HCT116 (cell line): ENCODE measurements around the gene CA14. TPM values are rescaled to one million over a fixed set of nuclear protein-coding genes. Genes with fewer than 3 reads are reported as not detected.

ENCODE experiments used
- ATAC-seq: fragments of 200-7000 bp; cut with Tn5 transposase; 2 replicates; pipeline ENCODE4 v1.9.1; 2020; ENCODE audit warnings: mild to moderate bottlenecking, moderate library complexity
- BruUV-seq: library from RNA; stranded (reverse); fragments of 400-500 nt; replicated peaks from 2 replicates; lab custom pipeline; 2021; lab: Mats Ljungman, UMichigan
- CTCF ChIA-PET: fragments of 300-600 bp; sonication (Branson Sonifier 250); formaldehyde crosslinking; loops from one replicate; lab custom pipeline; 2021; ENCODE audit warnings: antibody characterized with exemption; lab: Charles Lee
- POLR2A ChIA-PET: fragments of 300-600, 350-600 bp; sonication (Branson Sonifier 250); formaldehyde crosslinking; loops from one replicate; lab custom pipeline; 2021; ENCODE audit warnings: antibody characterized with exemption; lab: Charles Lee
- RAD21 ChIA-PET, 2 experiments: fragments of 300-600 bp; sonication (Branson Sonifier 250); formaldehyde crosslinking; loops; one replicate each; lab custom pipeline; 2023; ENCODE audit warnings: low total read pairs in 2 of 2; ENCODE audit not compliant: uncharacterized antibody in 2 of 2, unreplicated experiment in 2 of 2, low non-redundant PET in 1 of 2; lab: Charles Lee
- DNase-seq: peaks from one replicate; pipeline ENCODE4 v3.0.0-alpha.2; 2010; ENCODE audit warnings: low read depth, low spot score
- H2AFZ ChIP-seq: fragments of 200-600 bp; shearing (Covaris generic), sonication (generic); 2 replicates; pipeline ENCODE4 v1.6.1; 2017; ENCODE audit warnings: low read depth, mixed run types, mixed read lengths, antibody characterized with exemption, low read length; ENCODE audit not compliant: poor library complexity, severe bottlenecking
- H3K27ac ChIP-seq: 2 replicates; pipeline ENCODE4 v1.5.1; 2012; ENCODE audit warnings: low read depth, low read length
- H3K27me3 ChIP-seq: fragments of 200-600 bp; sonication (generic); 2 replicates; pipeline ENCODE4 v1.6.1; 2016; ENCODE audit warnings: mixed run types, low read length, mixed read lengths; ENCODE audit not compliant: insufficient read depth
- H3K36me3 ChIP-seq, 2 experiments: fragments of 200-500 bp in 1 of 2; fragments of 200-600 bp in 1 of 2; sonication (Bioruptor generic) in 1 of 2; sonication (generic) in 1 of 2; 2 replicates each; pipeline versions ENCODE4 v1.5.1 to v1.6.1; 2014 to 2016; ENCODE audit warnings: low read length in 2 of 2, inconsistent platforms in 1 of 2, mixed read lengths in 1 of 2, mixed run types in 1 of 2; ENCODE audit not compliant: insufficient read depth in 2 of 2, control insufficient read depth in 1 of 2
- H3K4me1 ChIP-seq, 2 experiments: fragments of 200-600 bp in 1 of 2; sonication (generic) in 1 of 2; 2 replicates each; pipeline versions ENCODE4 v1.5.1 to v1.6.1; 2012 to 2017; ENCODE audit warnings: low read length in 2 of 2, inconsistent platforms in 1 of 2, mild to moderate bottlenecking in 1 of 2, mixed read lengths in 1 of 2, mixed run types in 1 of 2, moderate library complexity in 1 of 2; ENCODE audit not compliant: insufficient read depth in 2 of 2, control insufficient read depth in 1 of 2
- H3K4me2 ChIP-seq: fragments of 200-600 bp; sonication (generic); 2 replicates; pipeline ENCODE4 v1.6.1; 2017; ENCODE audit warnings: mixed run types, low read length, mixed read lengths
- H3K4me3 ChIP-seq, 2 experiments: fragments of 200-600 bp in 1 of 2; sonication (generic) in 1 of 2; replicated peaks in 1 of 2; 2 replicates each; pipeline ENCODE4 v1.5.1; 2011 to 2016; ENCODE audit warnings: low read length in 2 of 2, control low read depth in 1 of 2, low read depth in 1 of 2, mild to moderate bottlenecking in 1 of 2, mixed read lengths in 1 of 2, mixed run types in 1 of 2
- H3K79me2 ChIP-seq: fragments of 200-600 bp; sonication (generic); 2 replicates; pipeline ENCODE4 v1.6.1; 2017; ENCODE audit warnings: mild to moderate bottlenecking, mixed run types, low read length, moderate library complexity, mixed read lengths; ENCODE audit not compliant: insufficient read depth
- H3K9ac ChIP-seq: fragments of 200-600 bp; sonication (generic); 2 replicates; pipeline ENCODE4 v1.6.1; 2016; ENCODE audit warnings: low read length, mixed read lengths
- H3K9me2 ChIP-seq: fragments of 200-600 bp; sonication (generic), shearing (Covaris generic); 2 replicates; pipeline ENCODE4 v1.6.1; 2017; ENCODE audit warnings: mixed run types, mild to moderate bottlenecking, moderate library complexity; ENCODE audit not compliant: insufficient read depth
- H3K9me3 ChIP-seq, 2 experiments: fragments of 200-500 bp in 1 of 2; fragments of 200-600 bp in 1 of 2; sonication (Bioruptor generic) in 1 of 2; sonication (generic) in 1 of 2; 2 replicates each; pipeline ENCODE4 v1.6.1; 2014 to 2017; ENCODE audit warnings: low read length in 2 of 2, mixed read lengths in 2 of 2, inconsistent platforms in 1 of 2, low read depth in 1 of 2, mild to moderate bottlenecking in 1 of 2, mixed run types in 1 of 2, moderate library complexity in 1 of 2; ENCODE audit not compliant: control insufficient read depth in 1 of 2, insufficient read depth in 1 of 2
- H4K20me1 ChIP-seq: fragments of 200-600 bp; sonication (generic), shearing (Covaris generic); 2 replicates; pipeline ENCODE4 v1.6.1; 2017; ENCODE audit warnings: mixed run types, mild to moderate bottlenecking, moderate library complexity; ENCODE audit not compliant: insufficient read depth
- CTCF ChIP-seq, 3 experiments: fragments of 200-600 bp in 1 of 3; sonication (generic) in 1 of 3; IDR thresholded peaks in 2 of 3; conservative IDR thresholded peaks in 1 of 3; 2 replicates each; pipeline ENCODE4 v1.5.1; 2012 to 2017; ENCODE audit warnings: low read depth in 2 of 3, low read length in 2 of 3, antibody characterized with exemption in 1 of 3, borderline replicate concordance in 1 of 3, control low read depth in 1 of 3, mild to moderate bottlenecking in 1 of 3, mixed read lengths in 1 of 3, mixed run types in 1 of 3, moderate library complexity in 1 of 3; ENCODE audit not compliant: insufficient read depth in 1 of 3
- ELF1 ChIP-seq: IDR thresholded peaks from 2 replicates; pipeline ENCODE4 v1.6.1; 2012; ENCODE audit warnings: low read depth, borderline replicate concordance
- FOSL1 ChIP-seq: IDR thresholded peaks from 2 replicates; pipeline ENCODE4 v1.6.1; 2012; ENCODE audit warnings: low read depth
- JUND ChIP-seq: IDR thresholded peaks from 2 replicates; pipeline ENCODE4 v1.6.1; 2012
- POLR2A ChIP-seq: IDR thresholded peaks from 2 replicates; pipeline ENCODE4 v1.7.0; 2011; ENCODE audit warnings: borderline replicate concordance; ENCODE audit not compliant: insufficient read depth, insufficient read length; ENCODE audit errors: extremely low read depth
- POLR2AphosphoS5 ChIP-seq: IDR thresholded peaks from 2 replicates; pipeline ENCODE4 v1.6.1; 2011; ENCODE audit warnings: mild to moderate bottlenecking, low read depth, low read length, moderate library complexity
- REST ChIP-seq: IDR thresholded peaks from 2 replicates; pipeline ENCODE4 v1.6.1; 2012; ENCODE audit warnings: low read depth
- SIN3A ChIP-seq: IDR thresholded peaks from 2 replicates; pipeline ENCODE4 v1.6.1; 2012; ENCODE audit warnings: low read depth
- YY1 ChIP-seq: IDR thresholded peaks from 2 replicates; pipeline ENCODE4 v1.6.1; 2011; ENCODE audit warnings: low read length, low read depth, moderate library complexity, mild to moderate bottlenecking; ENCODE audit not compliant: insufficient replicate concordance; ENCODE audit errors: extremely low read depth
- ZBTB33 ChIP-seq: IDR thresholded peaks from 2 replicates; pipeline ENCODE4 v1.6.1; 2011; ENCODE audit warnings: mild to moderate bottlenecking, low read length, moderate library complexity; ENCODE audit not compliant: insufficient replicate concordance; ENCODE audit errors: extremely low read depth
- ZFX ChIP-seq: fragments of 450-650 bp; IDR thresholded peaks from 2 replicates; pipeline ENCODE4 v1.6.1; 2017
- ZNF274 ChIP-seq: fragments of 200-500 bp; sonication (Bioruptor generic); IDR thresholded peaks from 2 replicates; pipeline ENCODE4 v1.6.1; 2014; ENCODE audit warnings: mild to moderate bottlenecking, low read depth, low read length, inconsistent platforms
- intact Hi-C: fragments of 100-400 bp; cut with micrococcal nuclease; formaldehyde crosslinking; loops from 2 replicates; pipeline ENCODE4 v1.10.0; 2022
- total RNA-seq: library from RNA; stranded (reverse); gene quantifications from one replicate; pipeline ENCODE4 v1.2.1, GENCODE V29; 2021; ENCODE audit not compliant: unreplicated experiment

The CA14 gene
- total RNA-seq, 1 experiment from 2014 or later, result 0.39 TPM

- H3K79me2 ChIP-seq, result peaks cover 19% of the 10 kb centered on the region
- H3K27me3 ChIP-seq, result no peaks in the 10 kb centered on the region
- BruUV-seq, result no TSS peak
- H3K4me1 ChIP-seq, result peaks cover 29 to 55% of the 10 kb centered on the region in 2 experiments
- intact Hi-C loops, result no loop called here
- H3K4me3 ChIP-seq, result no peak overlapping the region
- no peak for ATAC-seq
- no peak overlapping the region for H3K27ac ChIP-seq
- TF ChIP-seq POLR2A, result no peak
- peak; percentile 33; the same call in 1 of the 2 replicates for TF ChIP-seq POLR2AphosphoS5
- peak overlapping the region; percentile 63 for H3K4me2 ChIP-seq
- POLR2A ChIA-PET, result no interaction called here
- no peak overlapping the region for H2AFZ ChIP-seq
- no peaks in the 10 kb centered on the region for H3K9me3 ChIP-seq
- CTCF ChIA-PET, result no interaction called here
- no peak for DNase-seq
- H3K36me3 ChIP-seq, result peaks cover 3 to 15% of the 10 kb centered on the region in 2 experiments; a peak in 2 of 4 replicates
- RAD21 ChIA-PET, result no interaction called here
- 0 out of 2 replicates have a peak overlapping the region, but pooled peaks have one; percentile 34 for H3K9ac ChIP-seq
- no peaks in the 10 kb centered on the region for H3K9me2 ChIP-seq
- no peaks in the 10 kb centered on the region for H4K20me1 ChIP-seq
Observed at GRCh38 chr1:150263549-150263948, 6.0 kb downstream of the CA14 start.

GRCh38 chr1:150267896-150268295 lies 10.3 kb downstream of the CA14 start:
- Histone ChIP-seq H3K4me3 (peak overlapping the region; percentile 93 to 100), H4K20me1 (no peaks in the 10 kb centered on the region), H2AFZ (no peak overlapping the region), H3K9ac (peak overlapping the region; percentile 97), H3K27me3 (no peaks in the 10 kb centered on the region), H3K27ac (peak overlapping the region; percentile 69), H3K9me3 (no peaks in the 10 kb centered on the region), H3K79me2 (peaks cover 22% of the 10 kb centered on the region), H3K9me2 (no peaks in the 10 kb centered on the region), H3K36me3 (peaks cover 3 to 15% of the 10 kb centered on the region in 2 experiments; a peak in 2 of 4 replicates), H3K4me2 (peak overlapping the region; percentile 99), H3K4me1 (peaks cover 22 to 36% of the 10 kb centered on the region in 2 experiments)
- RAD21 ChIA-PET, result no interaction called here
- CTCF ChIA-PET, result no interaction called here
- ATAC-seq, result no peak
- POLR2A ChIA-PET, result no interaction called here
- intact Hi-C loops, result no loop called here
- BruUV-seq, result no TSS peak
- DNase-seq, result no peak
- TF ChIP-seq FOSL1, result no peak
- no peak for TF ChIP-seq REST
- TF ChIP-seq ZNF274, result no peak
- TF ChIP-seq JUND, result no peak
- TF ChIP-seq YY1, result no peak
- TF ChIP-seq CTCF (IDR thresholded peaks at IDR 0.05 in 2 of 3, conservative IDR thresholded peaks at IDR 0.05 in 1 of 3; ENCODE audit: borderline replicate concordance in 1 of 3, insufficient read depth in 1 of 3, low read depth in 2 of 3, low read length in 2 of 3), result no peak
- TF ChIP-seq SIN3A, result no peak
- TF ChIP-seq ELF1, result no peak
- TF ChIP-seq ZBTB33, result no peak
- no peak for TF ChIP-seq POLR2A
- no peak for TF ChIP-seq ZFX
